NCI-H1105 (cell line): ENCODE measurements around the gene MARCHF6.
"Not testable (repeated sequence)": the region's sequence is repeated elsewhere in the genome, so short reads cannot be mapped to it uniquely, and the experiment has no call there.

Experiments
- DNase-seq: peaks from one replicate; lab custom pipeline; 2025; lab: John Stamatoyannopoulos, UW

Gene MARCHF6

GRCh38 chr5:10324518-10325370, 28.8 kb upstream of the MARCHF6 start:
- DNase-seq: no peak

- no peak for DNase-seq
Measured at GRCh38 chr5:10328323-10328722, 25.2 kb upstream of the MARCHF6 start.

GRCh38 chr5:10329446-10329819, 24.1 kb upstream of the MARCHF6 start:
- DNase-seq: no peak

- no peak for DNase-seq
Measured at GRCh38 chr5:10329820-10330481, 23.5 kb upstream of the MARCHF6 start.

- DNase-seq: no peak
Measured at GRCh38 chr5:10330511-10331230, 22.8 kb upstream of the MARCHF6 start.

GRCh38 chr5:10331341-10331796, 22.1 kb upstream of the MARCHF6 start:
- peak; percentile 79 for DNase-seq

- no peak for DNase-seq
Measured at GRCh38 chr5:10332301-10332700, 21.2 kb upstream of the MARCHF6 start.

- no peak for DNase-seq
Measured at GRCh38 chr5:10333154-10334006, 20.1 kb upstream of the MARCHF6 start.

- no peak for DNase-seq
Measured at GRCh38 chr5:10334831-10335230, 18.7 kb upstream of the MARCHF6 start.

- DNase-seq: no peak
Measured at GRCh38 chr5:10335711-10336470, 17.6 kb upstream of the MARCHF6 start.

- no peak for DNase-seq
Measured at GRCh38 chr5:10337107-10337506, 16.4 kb upstream of the MARCHF6 start.

GRCh38 chr5:10337986-10338385, 15.5 kb upstream of the MARCHF6 start:
- DNase-seq: no peak

GRCh38 chr5:10338686-10339057, 14.8 kb upstream of the MARCHF6 start:
- DNase-seq: no peak

- peak; percentile 84 for DNase-seq
Measured at GRCh38 chr5:10339058-10339811, 14.3 kb upstream of the MARCHF6 start.

- DNase-seq: no peak
Measured at GRCh38 chr5:10339958-10340357, 13.5 kb upstream of the MARCHF6 start.

- no peak for DNase-seq
Measured at GRCh38 chr5:10343486-10343885, 10.0 kb upstream of the MARCHF6 start.

- not testable (repeated sequence) for DNase-seq
Measured at GRCh38 chr5:10344461-10345106, 8.9 kb upstream of the MARCHF6 start.

GRCh38 chr5:10348258-10348657, 5.2 kb upstream of the MARCHF6 start:
- DNase-seq: no peak

- no peak for DNase-seq
Measured at GRCh38 chr5:10351199-10351905, 2.1 kb upstream of the MARCHF6 start.
